Measurements from ENCODE around the gene EBF4.

Gene EBF4

GRCh38 chr20:2729251-2729713, 36.7 kb downstream of the EBF4 start:
- intact Hi-C loops (cut with DNase I), result no loop called here

GRCh38 chr20:2729791-2730190, 37.2 kb downstream of the EBF4 start:
- peak in 1 of 42 donors; percentile 28 for DNase-seq
- intact Hi-C loops (cut with DNase I), result no loop called here

More at GRCh38 chr20:2729251-2729713, 36.7 kb downstream of the EBF4 start:
- peak in 1 of 42 donors; percentile 9 for DNase-seq

GRCh38 chr20:2734899-2735298, 42.3 kb downstream of the EBF4 start:
- peak in 1 of 42 donors; percentile 15 for DNase-seq
- intact Hi-C loops (cut with DNase I), result no loop called here

- intact Hi-C loops (cut with DNase I), result no loop called here
Measured at GRCh38 chr20:2736441-2736840, 43.9 kb downstream of the EBF4 start.

GRCh38 chr20:2738331-2739041, 45.9 kb downstream of the EBF4 start:
- DNase-seq, result peak in 3 of 42 donors; percentile 25 to 46 (median 25)
- intact Hi-C loops (cut with DNase I), result no loop called here

More at GRCh38 chr20:2736441-2736840, 43.9 kb downstream of the EBF4 start:
- DNase-seq, result no peak

GRCh38 chr20:2739042-2739398, 46.4 kb downstream of the EBF4 start:
- intact Hi-C loops (cut with DNase I), result no loop called here
- peak in 1 of 42 donors; percentile 27 for DNase-seq

- intact Hi-C loops (cut with DNase I), result loop anchor here (5.0 kb wide), 1 partner anchor 48 kb away; the partner anchor contains the start of gene EBF4
- DNase-seq, result no peak
Measured at GRCh38 chr20:2740702-2741101, 48.1 kb downstream of the EBF4 start.

- intact Hi-C loops (cut with DNase I), result loop anchor here (5.0 kb wide), 1 partner anchor 49 kb away; the partner anchor contains the start of gene EBF4
- no peak for DNase-seq
Measured at GRCh38 chr20:2741463-2741862, 48.9 kb downstream of the EBF4 start.

GRCh38 chr20:2741881-2742280, 49.3 kb downstream of the EBF4 start:
- intact Hi-C loops (cut with DNase I), result loop anchor here (5.0 kb wide), 1 partner anchor 50 kb away; the partner anchor contains the start of gene EBF4
- peak in 1 of 42 donors; percentile 22 for DNase-seq

GRCh38 chr20:2742431-2742830, 49.9 kb downstream of the EBF4 start:
- peak in 1 of 42 donors; percentile 27 for DNase-seq
- intact Hi-C loops (cut with DNase I), result loop anchor here (5.0 kb wide), 1 partner anchor 50 kb away; the partner anchor contains the start of gene EBF4

GRCh38 chr20:2742934-2743559, 50.5 kb downstream of the EBF4 start:
- peak in 35 of 42 donors; percentile 33 to 83 (median 53) for DNase-seq
- intact Hi-C loops (cut with DNase I), result loop anchor here (5.0 kb wide), 1 partner anchor 51 kb away; the partner anchor contains the start of gene EBF4

GRCh38 chr20:2745060-2745910, 52.7 kb downstream of the EBF4 start:
- intact Hi-C loops (cut with DNase I), result no loop called here
- peak in 4 of 42 donors; percentile 2 to 34 (median 18) for DNase-seq

GRCh38 chr20:2745936-2746635, 53.5 kb downstream of the EBF4 start:
- DNase-seq, result peak in 2 of 42 donors; percentile 18 to 24
- intact Hi-C loops (cut with DNase I), result no loop called here

GRCh38 chr20:2746636-2747265, 54.2 kb downstream of the EBF4 start:
- DNase-seq, result peak in 1 of 42 donors; percentile 26
- intact Hi-C loops (cut with DNase I), result no loop called here

GRCh38 chr20:2747676-2748235, 55.2 kb downstream of the EBF4 start:
- DNase-seq, result peak in 2 of 42 donors; percentile 5 to 7
- intact Hi-C loops (cut with DNase I), result no loop called here

- intact Hi-C loops (cut with DNase I), result no loop called here
- DNase-seq, result peak in 1 of 42 donors; percentile 25
Measured at GRCh38 chr20:2748551-2749342, 56.2 kb downstream of the EBF4 start.
